Upper lobe of right lung (tissue), 1 donor: Measurements from ENCODE around the gene SDS. TPM values are rescaled to one million over a fixed set of nuclear protein-coding genes. Genes with fewer than 3 reads are reported as not detected.

Source experiments
- ATAC-seq: fragments of 200-7000 bp; cut with Tn5 transposase; one replicate; pipeline ENCODE4 v1.9.1; 2020; ENCODE audit warnings: mild to moderate bottlenecking, moderate library complexity
- DNase-seq: peaks from one replicate; pipeline ENCODE4 v3.0.0-alpha.2; 2020
- H3K27ac ChIP-seq: fragments of 200-600 bp; one replicate; pipeline ENCODE4 v1.8.0; 2022
- H3K27me3 ChIP-seq: fragments of 200-600 bp; one replicate; pipeline ENCODE4 v1.8.0; 2022; ENCODE audit warnings: mild to moderate bottlenecking
- H3K36me3 ChIP-seq: fragments of 200-600 bp; one replicate; pipeline ENCODE4 v1.8.0; 2022
- H3K4me1 ChIP-seq: fragments of 200-600 bp; one replicate; pipeline ENCODE4 v1.8.0; 2022
- H3K4me3 ChIP-seq: fragments of 200-600 bp; one replicate; pipeline ENCODE4 v1.8.0; 2022; ENCODE audit warnings: mild to moderate bottlenecking
- H3K9me3 ChIP-seq: fragments of 200-600 bp; one replicate; pipeline ENCODE4 v1.8.0; 2022
- intact Hi-C: fragments of 100-400 bp; cut with DNase I; formaldehyde crosslinking; loops from one replicate; pipeline ENCODE4 v1.11.0; 2022
- total RNA-seq: library from RNA; stranded (reverse); fragmentation: NEBNext Ultra II Directional; extraction: Animal tissue kit (Norgen Biotek cat#: 25700); gene quantifications from one replicate; pipeline ENCODE4 v1.2.1, GENCODE V29; 2021
- TF ChIP-seq, protein P1 (sequence below): fragments of 200-600 bp; IDR thresholded peaks from one replicate; pipeline ENCODE4 v1.8.0; 2022; ENCODE audit warnings: antibody characterized with exemption
- donor health status: DM: no; HTN: yes; CAD: no; lungs with severe emphysema.

The SDS gene
- total RNA-seq, 1 donor from 2014 or later: 2.4 TPM

DNA sequence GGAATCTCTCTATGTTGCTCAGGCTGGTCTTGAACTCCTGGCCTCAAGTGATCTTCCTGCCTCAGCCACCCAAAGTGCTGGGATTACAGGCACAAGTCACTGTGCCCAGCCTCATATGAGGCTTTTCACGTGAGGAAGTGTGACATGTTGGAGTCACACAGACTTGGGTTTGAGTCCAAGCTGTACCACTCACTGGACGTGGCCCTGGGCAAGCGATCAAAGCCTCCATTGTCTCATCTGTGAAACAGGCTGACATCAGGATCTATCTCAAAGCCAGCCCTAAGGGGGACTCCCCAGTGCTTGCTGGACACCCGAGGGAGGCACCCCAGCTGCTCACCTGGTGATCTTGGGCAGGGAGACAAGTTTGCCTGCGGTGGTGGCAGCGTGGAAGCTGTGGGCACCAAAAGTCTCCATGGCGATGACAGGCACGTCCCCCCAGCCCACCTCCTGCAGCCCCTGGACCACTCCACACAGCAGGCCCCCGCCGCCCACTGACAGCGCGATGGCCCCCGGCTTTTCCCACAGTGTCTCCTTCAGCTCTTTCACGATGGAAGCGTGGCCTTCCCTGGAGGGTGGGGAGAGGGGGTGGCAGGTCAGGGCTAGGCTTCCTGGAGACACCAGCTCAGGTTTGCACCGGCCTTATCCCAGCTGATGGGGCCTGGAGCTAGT lies 6.7 kb downstream of the SDS start:
- TF ChIP-seq, protein P1, sequence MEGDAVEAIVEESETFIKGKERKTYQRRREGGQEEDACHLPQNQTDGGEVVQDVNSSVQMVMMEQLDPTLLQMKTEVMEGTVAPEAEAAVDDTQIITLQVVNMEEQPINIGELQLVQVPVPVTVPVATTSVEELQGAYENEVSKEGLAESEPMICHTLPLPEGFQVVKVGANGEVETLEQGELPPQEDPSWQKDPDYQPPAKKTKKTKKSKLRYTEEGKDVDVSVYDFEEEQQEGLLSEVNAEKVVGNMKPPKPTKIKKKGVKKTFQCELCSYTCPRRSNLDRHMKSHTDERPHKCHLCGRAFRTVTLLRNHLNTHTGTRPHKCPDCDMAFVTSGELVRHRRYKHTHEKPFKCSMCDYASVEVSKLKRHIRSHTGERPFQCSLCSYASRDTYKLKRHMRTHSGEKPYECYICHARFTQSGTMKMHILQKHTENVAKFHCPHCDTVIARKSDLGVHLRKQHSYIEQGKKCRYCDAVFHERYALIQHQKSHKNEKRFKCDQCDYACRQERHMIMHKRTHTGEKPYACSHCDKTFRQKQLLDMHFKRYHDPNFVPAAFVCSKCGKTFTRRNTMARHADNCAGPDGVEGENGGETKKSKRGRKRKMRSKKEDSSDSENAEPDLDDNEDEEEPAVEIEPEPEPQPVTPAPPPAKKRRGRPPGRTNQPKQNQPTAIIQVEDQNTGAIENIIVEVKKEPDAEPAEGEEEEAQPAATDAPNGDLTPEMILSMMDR: no peak
- Histone ChIP-seq H3K4me3 (no peak overlapping the region), H3K27me3 (peaks cover 16% of the 10 kb centered on the region), H3K27ac (no peak overlapping the region), H3K4me1 (no peaks in the 10 kb centered on the region), H3K36me3 (no peaks in the 10 kb centered on the region), H3K9me3 (no peaks in the 10 kb centered on the region)
- ATAC-seq (no peak), DNase-seq (no peak)
- intact Hi-C loops: no loop called here

DNA sequence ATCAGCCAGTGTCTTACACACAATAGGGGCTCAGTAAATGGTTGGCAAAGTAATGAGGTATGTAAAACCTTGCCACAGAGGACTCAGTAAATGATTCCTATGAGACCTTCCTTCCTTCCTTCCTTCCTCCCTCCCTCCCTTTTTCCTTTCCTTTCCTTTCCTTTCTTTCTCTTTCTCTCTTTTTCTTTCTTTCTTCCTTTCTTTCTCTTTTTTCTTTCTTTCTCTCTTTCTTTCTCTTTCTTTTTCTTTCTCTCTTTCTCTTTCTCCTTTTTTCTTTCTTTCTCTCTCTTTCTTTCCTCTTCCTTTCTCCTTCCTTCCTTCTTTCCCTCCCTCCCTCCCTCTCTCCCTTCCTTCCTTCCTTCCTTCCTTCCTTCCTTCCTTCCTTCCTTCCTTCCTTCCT lies 7.5 kb downstream of the SDS start:
- Histone ChIP-seq H3K4me3 (no peak overlapping the region), H3K27ac (no peak overlapping the region), H3K27me3 (peaks cover 16% of the 10 kb centered on the region), H3K4me1 (no peaks in the 10 kb centered on the region), H3K36me3 (no peaks in the 10 kb centered on the region), H3K9me3 (no peaks in the 10 kb centered on the region)
- TF ChIP-seq, protein P1: no peak
- DNase-seq (no peak), ATAC-seq (no peak)
- intact Hi-C loops: no loop called here

DNA sequence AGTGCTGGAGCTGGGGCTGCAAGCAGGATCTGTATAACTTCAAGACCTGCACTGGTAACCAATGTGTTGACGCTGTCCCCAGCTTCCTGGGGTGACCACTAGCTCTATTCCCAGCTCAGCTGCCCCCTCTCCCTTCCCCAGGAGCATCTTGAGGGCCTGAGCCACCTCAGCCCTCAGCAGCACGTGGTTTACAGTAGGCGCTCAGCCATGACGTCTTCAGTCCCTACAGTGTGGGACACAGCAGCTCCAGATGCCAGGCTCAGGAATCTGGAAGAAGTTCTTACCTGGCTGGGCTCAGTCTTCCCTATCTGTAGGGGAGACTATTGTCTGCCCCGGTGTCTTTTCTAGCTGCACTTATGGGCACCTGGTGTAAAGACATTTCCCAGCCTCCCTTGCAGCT lies 8.6 kb downstream of the SDS start:
- Histone ChIP-seq H3K9me3 (no peaks in the 10 kb centered on the region), H3K4me3 (no peak overlapping the region), H3K4me1 (no peaks in the 10 kb centered on the region), H3K36me3 (no peaks in the 10 kb centered on the region), H3K27ac (no peak overlapping the region), H3K27me3 (peaks cover 16% of the 10 kb centered on the region)
- DNase-seq: no peak
- intact Hi-C loops: no loop called here
- TF ChIP-seq, protein P1: no peak
- no peak for ATAC-seq

DNA sequence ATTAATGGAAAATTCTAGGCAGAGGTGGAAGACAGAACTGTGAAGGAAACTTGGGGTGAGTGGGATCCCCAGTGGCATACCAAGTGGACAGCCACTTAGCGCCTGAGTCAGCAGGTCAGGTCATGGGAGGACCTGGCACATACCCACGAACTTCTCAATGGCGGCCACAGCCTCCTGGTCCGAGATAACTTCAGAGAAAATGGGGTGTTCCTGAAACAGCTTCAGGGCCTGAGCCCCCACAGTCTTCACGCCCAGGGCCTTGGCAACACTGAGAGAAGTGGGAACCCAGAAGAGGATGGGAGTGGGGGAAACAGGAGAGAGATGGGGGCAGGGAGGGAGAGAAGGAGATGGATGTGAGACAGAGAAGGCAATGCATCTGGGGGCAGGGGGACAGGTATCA lies 9.9 kb downstream of the SDS start:
- H3K9me3 ChIP-seq: no peaks in the 10 kb centered on the region
- TF ChIP-seq, protein P1: no peak
- no peak overlapping the region for H3K27ac ChIP-seq
- no peaks in the 10 kb centered on the region for H3K4me1 ChIP-seq
- H3K36me3 ChIP-seq: no peaks in the 10 kb centered on the region
- H3K4me3 ChIP-seq: no peak overlapping the region
- intact Hi-C loops: no loop called here
- ATAC-seq (no peak), DNase-seq (no peak)
- peaks cover 7% of the 10 kb centered on the region for H3K27me3 ChIP-seq

DNA sequence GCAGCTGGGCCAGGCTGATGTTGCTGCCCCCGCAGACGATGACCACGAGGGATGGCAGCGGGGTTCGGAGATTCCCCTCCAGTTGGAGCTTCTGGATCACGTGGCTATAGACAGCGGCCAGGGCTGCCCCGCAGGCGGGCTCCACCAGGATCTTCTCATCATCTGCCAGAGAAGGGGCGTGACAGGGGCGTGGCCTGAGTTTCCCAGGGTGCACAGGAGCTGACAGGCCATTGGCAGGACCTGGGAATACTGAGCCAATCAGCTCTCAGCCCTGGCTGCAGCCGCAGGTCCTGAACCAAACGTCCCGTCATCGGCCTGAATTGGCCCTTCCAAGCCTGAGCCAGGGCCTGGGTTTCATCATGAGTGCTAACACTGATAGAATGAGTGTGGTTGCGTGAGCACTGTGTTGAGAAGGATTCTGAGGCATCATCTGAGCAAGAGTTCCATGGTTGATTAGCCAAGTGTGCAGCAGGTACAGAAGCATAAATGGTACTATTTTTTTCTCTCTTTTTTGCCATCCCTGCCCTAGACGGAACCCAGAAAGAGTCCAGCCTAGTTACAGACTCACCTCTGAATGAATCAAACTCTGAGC lies 10.6 kb downstream of the SDS start:
- Histone ChIP-seq H3K4me3 (no peak overlapping the region), H3K9me3 (no peaks in the 10 kb centered on the region), H3K36me3 (no peaks in the 10 kb centered on the region), H3K4me1 (no peaks in the 10 kb centered on the region), H3K27ac (no peak overlapping the region), H3K27me3 (peaks cover under 1% of the 10 kb centered on the region)
- ATAC-seq (peak; percentile 8), DNase-seq (no peak)
- TF ChIP-seq, protein P1: no peak
- intact Hi-C loops: no loop called here
